ENCODE measurements around the gene LRPPRC. TPM values are rescaled to one million over a fixed set of nuclear protein-coding genes. Genes with fewer than 3 reads are reported as not detected.
A peak's percentile ranks its signal among the peaks of the same experiment; 100 is the strongest.
"Not testable (repeated sequence)": the region's sequence is repeated elsewhere in the genome, so short reads cannot be mapped to it uniquely, and the experiment has no call there.

The LRPPRC gene
- total RNA-seq, result 10 to 100 TPM; 73.5 to 83.6 (median 78.4) TPM
- 32.0 TPM for polyA plus RNA-seq
- long read RNA-seq, donor 1, full-length matches to known transcripts, result 127 of 174 reads
- long read RNA-seq, donor 1, partial matches to known transcripts, result 32 of 174 reads
- long read RNA-seq, donor 1, other reads (novel, unspliced or antisense), result 15 of 174 reads
- long read RNA-seq, donor 2, full-length matches to known transcripts, result 18 of 35 reads
- long read RNA-seq, donor 2, partial matches to known transcripts, result 13 of 35 reads
- long read RNA-seq, donor 2, other reads (novel, unspliced or antisense), result 4 of 35 reads
- long read RNA-seq, donor 3, full-length matches to known transcripts, result 275 of 428 reads
- long read RNA-seq, donor 3, partial matches to known transcripts, result 117 of 428 reads
- long read RNA-seq, donor 3, other reads (novel, unspliced or antisense), result 36 of 428 reads
- long read RNA-seq, donor 4, full-length matches to known transcripts, result 29 of 44 reads
- long read RNA-seq, donor 4, partial matches to known transcripts, result 13 of 44 reads
- long read RNA-seq, donor 4, other reads (novel, unspliced or antisense), result 2 of 44 reads

- peak within 1 kb of the TSS; percentile 54 for H3K27ac ChIP-seq (ENCODE audit: low read length)
- peaks cover 3% of the 10 kb centered on the region for H3K4me1 ChIP-seq (ENCODE audit: control insufficient read depth, insufficient read depth, low read length)
- DNase-seq (peak; percentile 94 to 96 (median 96)), ATAC-seq (peak; percentile 98 to 99)
- peak within 1 kb of the TSS; percentile 100 for H3K4me3 ChIP-seq (ENCODE audit: low read length)
- intact Hi-C loops (cut with DNase I), result no loop called here
- under 1% methylated on average over 64 of the region's 64 CpGs for WGBS
- no peaks in the 10 kb centered on the region for H3K27me3 ChIP-seq (ENCODE audit: control insufficient read depth, insufficient read depth)
- no peaks in the 10 kb centered on the region for H3K9me3 ChIP-seq (ENCODE audit: control insufficient read depth, low read length)
Measured at GRCh38 chr2:43995733-43996533, at the start of gene LRPPRC. Gene LRPPRC, minus strand, starts transcription at chr2:43995989. Its CDS starts 42 bp downstream, at chr2:43995947.

GRCh38 chr2:44045061-44045460 lies 49.3 kb upstream of the LRPPRC start:
- H3K4me3 ChIP-seq (ENCODE audit: low read length), result no peak overlapping the region
- H3K27me3 ChIP-seq (ENCODE audit: control insufficient read depth, insufficient read depth), result no peaks in the 10 kb centered on the region
- WGBS, result 80% methylated on average over 3 of the region's 3 CpGs
- no peaks in the 10 kb centered on the region for H3K4me1 ChIP-seq (ENCODE audit: control insufficient read depth, insufficient read depth, low read length)
- no peak overlapping the region for H3K27ac ChIP-seq (ENCODE audit: low read length)
- ATAC-seq, result no peak
- DNase-seq, result no peak
- H3K9me3 ChIP-seq (ENCODE audit: control insufficient read depth, low read length), result no peaks in the 10 kb centered on the region
- intact Hi-C loops (cut with DNase I), result loop anchor here in 2 of 4 donors (10.0 kb wide), 1 partner anchor 910 kb away; no protein-coding TSS in a partner anchor

- peak; percentile 83 to 92 (median 85) for DNase-seq
- Histone ChIP-seq H3K27ac (ENCODE audit: low read length) (no peak overlapping the region), H3K9me3 (ENCODE audit: control insufficient read depth, low read length) (no peaks in the 10 kb centered on the region), H3K4me1 (ENCODE audit: control insufficient read depth, insufficient read depth, low read length) (no peaks in the 10 kb centered on the region), H3K27me3 (ENCODE audit: control insufficient read depth, insufficient read depth) (no peaks in the 10 kb centered on the region), H3K4me3 (ENCODE audit: low read length) (no peak overlapping the region)
- WGBS, result 4% methylated on average over 10 of the region's 10 CpGs
- peak; percentile 91 to 97 for ATAC-seq
- intact Hi-C loops (cut with DNase I), result loop anchor here in 3 of 4 donors (5.0 to 10.0 kb wide), 2 partner anchors 910 to 913 kb away; no protein-coding TSS in a partner anchor
Measured at GRCh38 chr2:44044281-44044720, 48.5 kb upstream of the LRPPRC start.

- H3K9me3 ChIP-seq (ENCODE audit: control insufficient read depth, low read length), result no peaks in the 10 kb centered on the region
- no peak for ATAC-seq
Measured at GRCh38 chr2:44040365-44040764, 44.6 kb upstream of the LRPPRC start.

GRCh38 chr2:44038277-44038676 lies 42.5 kb upstream of the LRPPRC start:
- intact Hi-C loops (cut with DNase I), result no loop called here
- no peak for DNase-seq
- Histone ChIP-seq H3K27me3 (ENCODE audit: control insufficient read depth, insufficient read depth) (no peaks in the 10 kb centered on the region), H3K4me3 (ENCODE audit: low read length) (no peak overlapping the region), H3K4me1 (ENCODE audit: control insufficient read depth, insufficient read depth, low read length) (no peaks in the 10 kb centered on the region), H3K27ac (ENCODE audit: low read length) (no peak overlapping the region), H3K9me3 (ENCODE audit: control insufficient read depth, low read length) (no peaks in the 10 kb centered on the region)
- no peak for ATAC-seq
- WGBS, result 50% methylated on average over 6 of the region's 6 CpGs

More at GRCh38 chr2:44040365-44040764, 44.6 kb upstream of the LRPPRC start:
- Histone ChIP-seq H3K4me3 (ENCODE audit: low read length) (no peak overlapping the region), H3K4me1 (ENCODE audit: control insufficient read depth, insufficient read depth, low read length) (no peaks in the 10 kb centered on the region), H3K27me3 (ENCODE audit: control insufficient read depth, insufficient read depth) (no peaks in the 10 kb centered on the region), H3K27ac (ENCODE audit: low read length) (no peak overlapping the region)
- 81% methylated on average over 3 of the region's 3 CpGs for WGBS
- intact Hi-C loops (cut with DNase I), result loop anchor here in 3 of 4 donors (5.0 to 10.0 kb wide), 2 partner anchors 914 to 917 kb away; no protein-coding TSS in a partner anchor
- DNase-seq, result no peak

GRCh38 chr2:44037221-44037620 lies 41.4 kb upstream of the LRPPRC start:
- intact Hi-C loops (cut with DNase I), result no loop called here

GRCh38 chr2:44033947-44034346 lies 38.2 kb upstream of the LRPPRC start:
- intact Hi-C loops (cut with DNase I), result no loop called here
- DNase-seq (no peak), ATAC-seq (no peak)
- H3K27ac ChIP-seq (ENCODE audit: low read length), result no peak overlapping the region
- no peaks in the 10 kb centered on the region for H3K27me3 ChIP-seq (ENCODE audit: control insufficient read depth, insufficient read depth)
- H3K4me1 ChIP-seq (ENCODE audit: control insufficient read depth, insufficient read depth, low read length), result no peaks in the 10 kb centered on the region
- H3K9me3 ChIP-seq (ENCODE audit: control insufficient read depth, low read length), result no peaks in the 10 kb centered on the region
- H3K4me3 ChIP-seq (ENCODE audit: low read length), result no peak overlapping the region

More at GRCh38 chr2:44037221-44037620, 41.4 kb upstream of the LRPPRC start:
- WGBS, result 35% methylated on average over 2 of the region's 2 CpGs
- ATAC-seq (no peak), DNase-seq (no peak)
- Histone ChIP-seq H3K27me3 (ENCODE audit: control insufficient read depth, insufficient read depth) (no peaks in the 10 kb centered on the region), H3K4me1 (ENCODE audit: control insufficient read depth, insufficient read depth, low read length) (no peaks in the 10 kb centered on the region), H3K27ac (ENCODE audit: low read length) (no peak overlapping the region), H3K4me3 (ENCODE audit: low read length) (no peak overlapping the region), H3K9me3 (ENCODE audit: control insufficient read depth, low read length) (no peaks in the 10 kb centered on the region)

- H3K9me3 ChIP-seq (ENCODE audit: control insufficient read depth, low read length); H3K27ac ChIP-seq (ENCODE audit: low read length); H3K4me1 ChIP-seq (ENCODE audit: control insufficient read depth, insufficient read depth, low read length); H3K27me3 ChIP-seq (ENCODE audit: control insufficient read depth, insufficient read depth); DNase-seq; H3K4me3 ChIP-seq (ENCODE audit: low read length); ATAC-seq; intact Hi-C loops (cut with DNase I): not testable (repeated sequence)
- 83% methylated on average over 4 of the region's 4 CpGs for WGBS
Measured at GRCh38 chr2:44027076-44027475, 31.3 kb upstream of the LRPPRC start.

GRCh38 chr2:44016282-44016681 lies 20.5 kb upstream of the LRPPRC start:
- no peak overlapping the region for H3K4me3 ChIP-seq (ENCODE audit: low read length)
- ATAC-seq, result no peak
- no peaks in the 10 kb centered on the region for H3K27me3 ChIP-seq (ENCODE audit: control insufficient read depth, insufficient read depth)
- no peaks in the 10 kb centered on the region for H3K9me3 ChIP-seq (ENCODE audit: control insufficient read depth, low read length)
- no peaks in the 10 kb centered on the region for H3K4me1 ChIP-seq (ENCODE audit: control insufficient read depth, insufficient read depth, low read length)
- H3K27ac ChIP-seq (ENCODE audit: low read length), result no peak overlapping the region
- DNase-seq, result peak; percentile 23 to 78 (median 60)
- intact Hi-C loops (cut with DNase I), result no loop called here
- WGBS, result 27% methylated on average over 6 of the region's 6 CpGs

GRCh38 chr2:44015239-44015638 lies 19.4 kb upstream of the LRPPRC start:
- DNase-seq, result no peak
- WGBS, result 68% methylated on average over 4 of the region's 4 CpGs
- no peak for ATAC-seq
- intact Hi-C loops (cut with DNase I), result no loop called here
- no peaks in the 10 kb centered on the region for H3K4me1 ChIP-seq (ENCODE audit: control insufficient read depth, insufficient read depth, low read length)
- H3K9me3 ChIP-seq (ENCODE audit: control insufficient read depth, low read length), result no peaks in the 10 kb centered on the region
- H3K27me3 ChIP-seq (ENCODE audit: control insufficient read depth, insufficient read depth), result no peaks in the 10 kb centered on the region
- no peak overlapping the region for H3K4me3 ChIP-seq (ENCODE audit: low read length)
- no peak overlapping the region for H3K27ac ChIP-seq (ENCODE audit: low read length)
